Measurements from ENCODE around the gene NTRK3. TPM values are rescaled to one million over a fixed set of nuclear protein-coding genes. Genes with fewer than 3 reads are reported as not detected.

The NTRK3 gene
- total RNA-seq, 4 donors from 2014 or later = 0.94 to 3.2 (median 1.8) TPM

- TF ChIP-seq CTCF (IDR thresholded peaks at IDR 0.05) (no peak), POLR2A (IDR thresholded peaks at IDR 0.05) (no peak)
- Histone ChIP-seq H3K9me3 (no peaks in the 10 kb centered on the region), H3K4me1 (no peaks in the 10 kb centered on the region), H3K4me3 (replicated peaks in 1 of 3) (no peak overlapping the region), H3K27me3 (no peaks in the 10 kb centered on the region), H3K27ac (no peak overlapping the region), H3K36me3 (no peaks in the 10 kb centered on the region)
- 81 to 88% methylated on average over 6 of the region's 6 CpGs for WGBS, 2 donors
- intact Hi-C loops (cut with DNase I) = no loop called here
- no peak for DNase-seq
These were observed 122.7 kb downstream of the NTRK3 start for GRCh38 chr15:88133795-88134194.

- no peaks in the 10 kb centered on the region for H3K4me1 ChIP-seq
- intact Hi-C loops (cut with DNase I) = no loop called here
These were observed 124.0 kb downstream of the NTRK3 start for GRCh38 chr15:88132499-88132898.

GRCh38 chr15:88131937-88132336 lies 124.6 kb downstream of the NTRK3 start:
- 86 to 88% methylated on average over 4 of the region's 4 CpGs for WGBS, 2 donors
- H3K27ac ChIP-seq = no peak overlapping the region

More at GRCh38 chr15:88132499-88132898, 124.0 kb downstream of the NTRK3 start:
- Histone ChIP-seq H3K36me3 (no peaks in the 10 kb centered on the region), H3K9me3 (no peaks in the 10 kb centered on the region), H3K27me3 (no peaks in the 10 kb centered on the region), H3K27ac (no peak overlapping the region), H3K4me3 (replicated peaks in 1 of 3) (no peak overlapping the region)
- TF ChIP-seq POLR2A (IDR thresholded peaks at IDR 0.05) (no peak), CTCF (IDR thresholded peaks at IDR 0.05) (no peak)
- WGBS, 2 donors = 71 to 75% methylated on average over 4 of the region's 4 CpGs
- no peak for DNase-seq

GRCh38 chr15:88127432-88127790 lies 129.1 kb downstream of the NTRK3 start:
- H3K36me3 ChIP-seq = no peaks in the 10 kb centered on the region
- H3K27ac ChIP-seq = no peak overlapping the region
- H3K9me3 ChIP-seq = no peaks in the 10 kb centered on the region
- H3K27me3 ChIP-seq = no peaks in the 10 kb centered on the region
- intact Hi-C loops (cut with DNase I) = no loop called here
- H3K4me1 ChIP-seq = no peaks in the 10 kb centered on the region
- TF ChIP-seq POLR2A (IDR thresholded peaks at IDR 0.05) (no peak), CTCF (IDR thresholded peaks at IDR 0.05) (no peak)
- H3K4me3 ChIP-seq (replicated peaks in 1 of 3) = no peak overlapping the region
- no peak for DNase-seq

More at GRCh38 chr15:88131937-88132336, 124.6 kb downstream of the NTRK3 start:
- Histone ChIP-seq H3K4me1 (no peaks in the 10 kb centered on the region), H3K9me3 (no peaks in the 10 kb centered on the region), H3K4me3 (replicated peaks in 1 of 3) (no peak overlapping the region), H3K36me3 (no peaks in the 10 kb centered on the region), H3K27me3 (no peaks in the 10 kb centered on the region)
- intact Hi-C loops (cut with DNase I) = no loop called here
- DNase-seq = no peak
- TF ChIP-seq POLR2A (IDR thresholded peaks at IDR 0.05) (no peak), CTCF (IDR thresholded peaks at IDR 0.05) (no peak)

GRCh38 chr15:88126695-88127431 lies 129.7 kb downstream of the NTRK3 start:
- intact Hi-C loops (cut with DNase I) = no loop called here

More at GRCh38 chr15:88126695-88127431, 129.7 kb downstream of the NTRK3 start:
- Histone ChIP-seq H3K4me1 (no peaks in the 10 kb centered on the region), H3K9me3 (no peaks in the 10 kb centered on the region), H3K27me3 (no peaks in the 10 kb centered on the region), H3K36me3 (no peaks in the 10 kb centered on the region), H3K4me3 (replicated peaks in 1 of 3) (no peak overlapping the region), H3K27ac (no peak overlapping the region)
- no peak for TF ChIP-seq POLR2A (IDR thresholded peaks at IDR 0.05)
- TF ChIP-seq CTCF (IDR thresholded peaks at IDR 0.05) = no peak
- WGBS, 2 donors = 66 to 73% methylated on average over 6 of the region's 6 CpGs
- no peak for DNase-seq

All from thyroid gland (tissue), 4 donors.